GM23338 (cell line): ENCODE results near the gene CXorf65. TPM values are rescaled to one million over a fixed set of nuclear protein-coding genes. Genes with fewer than 3 reads are reported as not detected.
A peak's percentile ranks its signal among the peaks of the same experiment; 100 is the strongest.

Experiments used
- ATAC-seq: fragments of 200-7000 bp; cut with Tn5 transposase; 3 replicates; pipeline ENCODE4 v1.9.1; 2020
- DNase-seq: peaks from one replicate; pipeline ENCODE4 v3.0.0-alpha.2; 2015; ENCODE audit warnings: low spot score
- H2AFZ ChIP-seq: fragments of 200-600 bp; sonication (generic); 2 replicates; pipeline ENCODE4 v1.8.0; 2016; ENCODE audit warnings: antibody characterized with exemption, mild to moderate bottlenecking, moderate library complexity
- H3F3A ChIP-seq: fragments of 200-600 bp; sonication (generic); replicated peaks from 2 replicates; pipeline ENCODE4 v1.8.0; 2017; ENCODE audit warnings: antibody characterized with exemption, mixed run types, low read depth
- H3K27ac ChIP-seq: fragments of 200-600 bp; sonication (generic); 2 replicates; pipeline ENCODE4 v1.6.1; 2016; ENCODE audit warnings: low read depth
- H3K27me3 ChIP-seq: fragments of 200-600 bp; sonication (generic); 2 replicates; pipeline ENCODE4 v1.8.0; 2016; ENCODE audit warnings: mild to moderate bottlenecking, mixed run types, moderate library complexity; ENCODE audit not compliant: insufficient read depth
- H3K36me3 ChIP-seq: fragments of 200-600 bp; sonication (generic); 2 replicates; pipeline ENCODE4 v1.8.0; 2016; ENCODE audit warnings: mild to moderate bottlenecking; ENCODE audit not compliant: insufficient read depth
- H3K4me1 ChIP-seq: fragments of 200-600 bp; sonication (generic); 2 replicates; pipeline ENCODE4 v1.8.0; 2016; ENCODE audit warnings: mild to moderate bottlenecking, moderate library complexity; ENCODE audit not compliant: insufficient read depth
- H3K4me2 ChIP-seq: fragments of 200-600 bp; sonication (generic); 2 replicates; pipeline ENCODE4 v1.7.1; 2017; ENCODE audit warnings: mixed run types
- H3K4me3 ChIP-seq: fragments of 200-600 bp; sonication (generic); 2 replicates; pipeline ENCODE4 v1.6.1; 2016; ENCODE audit warnings: mixed run types
- H3K79me2 ChIP-seq: fragments of 200-600 bp; sonication (generic); replicated peaks from 2 replicates; pipeline ENCODE4 v1.8.0; 2017; ENCODE audit warnings: mild to moderate bottlenecking; ENCODE audit not compliant: insufficient read depth
- H3K9me2 ChIP-seq: fragments of 200-600 bp; sonication (generic); 2 replicates; pipeline ENCODE4 v1.8.0; 2017; ENCODE audit not compliant: insufficient read depth
- H4K20me1 ChIP-seq: fragments of 200-600 bp; sonication (generic); replicated peaks from 2 replicates; pipeline ENCODE4 v1.8.0; 2017; ENCODE audit warnings: mild to moderate bottlenecking; ENCODE audit not compliant: insufficient read depth
- H3K27ac Mint-ChIP-seq: 2 replicates; pipeline ENCODE4 v1.8.0; 2020; ENCODE audit warnings: inconsistent platforms, mild to moderate bottlenecking, moderate library complexity, mixed read lengths
- H3K27me3 Mint-ChIP-seq: 3 replicates; pipeline ENCODE4 v1.8.0; 2022; ENCODE audit warnings: low read depth, mild to moderate bottlenecking, moderate library complexity, mixed read lengths, inconsistent platforms; ENCODE audit not compliant: insufficient read depth, poor library complexity
- H3K36me3 Mint-ChIP-seq: 3 replicates; pipeline ENCODE4 v1.8.0; 2021; ENCODE audit warnings: low read depth, mild to moderate bottlenecking, inconsistent platforms, moderate library complexity, mixed read lengths
- H3K4me1 Mint-ChIP-seq: 3 replicates; pipeline ENCODE4 v1.8.0; 2020; ENCODE audit warnings: mild to moderate bottlenecking, inconsistent platforms, mixed read lengths
- H3K4me3 Mint-ChIP-seq: 3 replicates; pipeline ENCODE4 v1.8.0; 2021; ENCODE audit warnings: moderate library complexity, mild to moderate bottlenecking, inconsistent platforms, mixed read lengths
- H3K9me3 Mint-ChIP-seq: 3 replicates; pipeline ENCODE4 v1.8.0; 2020; ENCODE audit warnings: moderate library complexity, mild to moderate bottlenecking, inconsistent platforms, mixed read lengths
- CREB1 ChIP-seq: fragments of 250-450 bp; sonication (Bioruptor Pico); IDR thresholded peaks from 2 replicates; pipeline ENCODE4 v1.5.0; 2020; ENCODE audit warnings: low read depth, mild to moderate bottlenecking, moderate library complexity
- EZH2 ChIP-seq: fragments of 200-600 bp; sonication (generic); IDR thresholded peaks from one replicate; pipeline ENCODE4 v1.8.0; 2017; ENCODE audit warnings: antibody characterized with exemption, mild to moderate bottlenecking, low read depth; ENCODE audit not compliant: unreplicated experiment
- EZH2phosphoT487 ChIP-seq: fragments of 200-600 bp; sonication (generic); IDR thresholded peaks from one replicate; pipeline ENCODE4 v1.8.1; 2018; ENCODE audit warnings: antibody characterized with exemption; ENCODE audit not compliant: unreplicated experiment
- JUNB ChIP-seq: IDR thresholded peaks from one replicate; pipeline ENCODE4 v1.6.1; 2016; ENCODE audit warnings: antibody characterized with exemption; ENCODE audit not compliant: unreplicated experiment
- NANOG ChIP-seq: IDR thresholded peaks from 2 replicates; pipeline ENCODE4 v1.6.1; 2016; ENCODE audit warnings: antibody characterized with exemption, borderline replicate concordance
- ZNF114 ChIP-seq: fragments of 250-450 bp; sonication (Bioruptor Pico); IDR thresholded peaks from 2 replicates; pipeline ENCODE4 v1.5.0; 2020; ENCODE audit warnings: mild to moderate bottlenecking, moderate library complexity
- ZNF331 ChIP-seq: fragments of 250-450 bp; sonication (Bioruptor Pico); IDR thresholded peaks from 2 replicates; pipeline ENCODE4 v1.5.0; 2020; ENCODE audit warnings: low read depth, mild to moderate bottlenecking, moderate library complexity
- polyA plus RNA-seq: library from polyadenylated mRNA; unstranded; fragments of >200 nt; fragmentation: Nextera tagmentation; extraction: Ambion mirVana; gene quantifications from 2 replicates; pipeline ENCODE4 v1.2.1, GENCODE V29; 2016
- total RNA-seq: library from RNA; depleted of rRNA; stranded (reverse); fragments of >200 nt; shearing (Covaris generic); gene quantifications from 2 replicates; pipeline ENCODE4 v1.2.3, GENCODE V29; 2014
- TF ChIP-seq, protein P1 (sequence below): IDR thresholded peaks from one replicate; pipeline ENCODE4 v1.6.1; 2018; ENCODE audit warnings: antibody characterized with exemption; ENCODE audit not compliant: unreplicated experiment
- TF ChIP-seq, protein P2 (sequence below), 2 experiments: fragments of 200-600 bp in 1 of 2; sonication (generic) in 1 of 2; conservative IDR thresholded peaks; 2 replicates each; pipeline versions ENCODE4 v1.5.1 to v1.6.1; 2016 to 2017; ENCODE audit warnings: antibody characterized with exemption in 2 of 2, low read depth in 2 of 2, mild to moderate bottlenecking in 2 of 2, moderate library complexity in 1 of 2
- TF ChIP-seq, protein P3 (sequence below): IDR thresholded peaks from 2 replicates; pipeline ENCODE4 v1.6.1; 2016; ENCODE audit warnings: antibody characterized with exemption
- TF ChIP-seq, protein P4 (sequence below): fragments of 250-450 bp; sonication (Bioruptor Pico); IDR thresholded peaks from 2 replicates; pipeline ENCODE4 v1.5.0; 2020; ENCODE audit warnings: mild to moderate bottlenecking, moderate library complexity

Gene CXorf65
- total and polyA plus RNA-seq, 2 experiments from 2014 or later, result 0.79 TPM; not detected in 1

DNA sequence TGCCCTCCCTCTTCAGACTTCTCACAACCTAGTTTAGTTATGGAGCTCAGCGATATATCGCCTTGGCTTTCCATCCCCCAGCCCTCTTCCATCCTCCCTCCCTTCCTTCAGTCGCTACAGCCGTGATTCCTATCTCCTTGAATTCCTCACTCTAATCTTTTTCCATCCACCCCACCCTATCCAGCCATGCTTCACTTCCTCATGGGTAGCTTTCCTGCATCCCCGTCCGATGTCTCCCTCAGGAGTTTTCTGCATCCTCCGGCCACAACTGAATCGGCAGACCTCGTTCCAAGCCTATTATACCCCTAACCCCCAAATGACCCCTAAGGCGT lies 38.9 kb downstream of the CXorf65 start:
- Histone ChIP-seq H2AFZ (no peak overlapping the region), H3K27me3 (no peaks in the 10 kb centered on the region), H3K4me2 (peak overlapping the region; percentile 83), H3F3A (no peaks in the 10 kb centered on the region), H3K4me3 (peak overlapping the region; percentile 76), H3K4me1 (peaks cover 5% of the 10 kb centered on the region; the same call in 1 of the 2 replicates), H3K27ac (peak overlapping the region; percentile 84), H3K9me2 (no peaks in the 10 kb centered on the region), H3K36me3 (no peaks in the 10 kb centered on the region), H3K79me2 (peaks cover 39% of the 10 kb centered on the region), H4K20me1 (no peaks in the 10 kb centered on the region)
- ATAC-seq (peak; percentile 18; the same call in 2 of the 3 replicates), DNase-seq (no peak)
- TF ChIP-seq EZH2phosphoT487, result no peak
- TF ChIP-seq, protein P1, sequence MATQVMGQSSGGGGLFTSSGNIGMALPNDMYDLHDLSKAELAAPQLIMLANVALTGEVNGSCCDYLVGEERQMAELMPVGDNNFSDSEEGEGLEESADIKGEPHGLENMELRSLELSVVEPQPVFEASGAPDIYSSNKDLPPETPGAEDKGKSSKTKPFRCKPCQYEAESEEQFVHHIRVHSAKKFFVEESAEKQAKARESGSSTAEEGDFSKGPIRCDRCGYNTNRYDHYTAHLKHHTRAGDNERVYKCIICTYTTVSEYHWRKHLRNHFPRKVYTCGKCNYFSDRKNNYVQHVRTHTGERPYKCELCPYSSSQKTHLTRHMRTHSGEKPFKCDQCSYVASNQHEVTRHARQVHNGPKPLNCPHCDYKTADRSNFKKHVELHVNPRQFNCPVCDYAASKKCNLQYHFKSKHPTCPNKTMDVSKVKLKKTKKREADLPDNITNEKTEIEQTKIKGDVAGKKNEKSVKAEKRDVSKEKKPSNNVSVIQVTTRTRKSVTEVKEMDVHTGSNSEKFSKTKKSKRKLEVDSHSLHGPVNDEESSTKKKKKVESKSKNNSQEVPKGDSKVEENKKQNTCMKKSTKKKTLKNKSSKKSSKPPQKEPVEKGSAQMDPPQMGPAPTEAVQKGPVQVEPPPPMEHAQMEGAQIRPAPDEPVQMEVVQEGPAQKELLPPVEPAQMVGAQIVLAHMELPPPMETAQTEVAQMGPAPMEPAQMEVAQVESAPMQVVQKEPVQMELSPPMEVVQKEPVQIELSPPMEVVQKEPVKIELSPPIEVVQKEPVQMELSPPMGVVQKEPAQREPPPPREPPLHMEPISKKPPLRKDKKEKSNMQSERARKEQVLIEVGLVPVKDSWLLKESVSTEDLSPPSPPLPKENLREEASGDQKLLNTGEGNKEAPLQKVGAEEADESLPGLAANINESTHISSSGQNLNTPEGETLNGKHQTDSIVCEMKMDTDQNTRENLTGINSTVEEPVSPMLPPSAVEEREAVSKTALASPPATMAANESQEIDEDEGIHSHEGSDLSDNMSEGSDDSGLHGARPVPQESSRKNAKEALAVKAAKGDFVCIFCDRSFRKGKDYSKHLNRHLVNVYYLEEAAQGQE, result no peak
- no peak for TF ChIP-seq CREB1 (CRISPR knock-in tag)
- no peak for TF ChIP-seq JUNB
- TF ChIP-seq, protein P2, sequence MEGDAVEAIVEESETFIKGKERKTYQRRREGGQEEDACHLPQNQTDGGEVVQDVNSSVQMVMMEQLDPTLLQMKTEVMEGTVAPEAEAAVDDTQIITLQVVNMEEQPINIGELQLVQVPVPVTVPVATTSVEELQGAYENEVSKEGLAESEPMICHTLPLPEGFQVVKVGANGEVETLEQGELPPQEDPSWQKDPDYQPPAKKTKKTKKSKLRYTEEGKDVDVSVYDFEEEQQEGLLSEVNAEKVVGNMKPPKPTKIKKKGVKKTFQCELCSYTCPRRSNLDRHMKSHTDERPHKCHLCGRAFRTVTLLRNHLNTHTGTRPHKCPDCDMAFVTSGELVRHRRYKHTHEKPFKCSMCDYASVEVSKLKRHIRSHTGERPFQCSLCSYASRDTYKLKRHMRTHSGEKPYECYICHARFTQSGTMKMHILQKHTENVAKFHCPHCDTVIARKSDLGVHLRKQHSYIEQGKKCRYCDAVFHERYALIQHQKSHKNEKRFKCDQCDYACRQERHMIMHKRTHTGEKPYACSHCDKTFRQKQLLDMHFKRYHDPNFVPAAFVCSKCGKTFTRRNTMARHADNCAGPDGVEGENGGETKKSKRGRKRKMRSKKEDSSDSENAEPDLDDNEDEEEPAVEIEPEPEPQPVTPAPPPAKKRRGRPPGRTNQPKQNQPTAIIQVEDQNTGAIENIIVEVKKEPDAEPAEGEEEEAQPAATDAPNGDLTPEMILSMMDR (conservative IDR thresholded peaks at IDR 0.05; ENCODE audit: low read depth in 2 of 2), result no peak
- no peak for TF ChIP-seq NANOG
- TF ChIP-seq ZNF331 (CRISPR knock-in tag), result no peak
- TF ChIP-seq ZNF114 (CRISPR knock-in tag), result no peak
- TF ChIP-seq, protein P3, sequence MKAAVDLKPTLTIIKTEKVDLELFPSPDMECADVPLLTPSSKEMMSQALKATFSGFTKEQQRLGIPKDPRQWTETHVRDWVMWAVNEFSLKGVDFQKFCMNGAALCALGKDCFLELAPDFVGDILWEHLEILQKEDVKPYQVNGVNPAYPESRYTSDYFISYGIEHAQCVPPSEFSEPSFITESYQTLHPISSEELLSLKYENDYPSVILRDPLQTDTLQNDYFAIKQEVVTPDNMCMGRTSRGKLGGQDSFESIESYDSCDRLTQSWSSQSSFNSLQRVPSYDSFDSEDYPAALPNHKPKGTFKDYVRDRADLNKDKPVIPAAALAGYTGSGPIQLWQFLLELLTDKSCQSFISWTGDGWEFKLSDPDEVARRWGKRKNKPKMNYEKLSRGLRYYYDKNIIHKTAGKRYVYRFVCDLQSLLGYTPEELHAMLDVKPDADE, result no peak
- no peak for TF ChIP-seq EZH2
- TF ChIP-seq, protein P4, sequence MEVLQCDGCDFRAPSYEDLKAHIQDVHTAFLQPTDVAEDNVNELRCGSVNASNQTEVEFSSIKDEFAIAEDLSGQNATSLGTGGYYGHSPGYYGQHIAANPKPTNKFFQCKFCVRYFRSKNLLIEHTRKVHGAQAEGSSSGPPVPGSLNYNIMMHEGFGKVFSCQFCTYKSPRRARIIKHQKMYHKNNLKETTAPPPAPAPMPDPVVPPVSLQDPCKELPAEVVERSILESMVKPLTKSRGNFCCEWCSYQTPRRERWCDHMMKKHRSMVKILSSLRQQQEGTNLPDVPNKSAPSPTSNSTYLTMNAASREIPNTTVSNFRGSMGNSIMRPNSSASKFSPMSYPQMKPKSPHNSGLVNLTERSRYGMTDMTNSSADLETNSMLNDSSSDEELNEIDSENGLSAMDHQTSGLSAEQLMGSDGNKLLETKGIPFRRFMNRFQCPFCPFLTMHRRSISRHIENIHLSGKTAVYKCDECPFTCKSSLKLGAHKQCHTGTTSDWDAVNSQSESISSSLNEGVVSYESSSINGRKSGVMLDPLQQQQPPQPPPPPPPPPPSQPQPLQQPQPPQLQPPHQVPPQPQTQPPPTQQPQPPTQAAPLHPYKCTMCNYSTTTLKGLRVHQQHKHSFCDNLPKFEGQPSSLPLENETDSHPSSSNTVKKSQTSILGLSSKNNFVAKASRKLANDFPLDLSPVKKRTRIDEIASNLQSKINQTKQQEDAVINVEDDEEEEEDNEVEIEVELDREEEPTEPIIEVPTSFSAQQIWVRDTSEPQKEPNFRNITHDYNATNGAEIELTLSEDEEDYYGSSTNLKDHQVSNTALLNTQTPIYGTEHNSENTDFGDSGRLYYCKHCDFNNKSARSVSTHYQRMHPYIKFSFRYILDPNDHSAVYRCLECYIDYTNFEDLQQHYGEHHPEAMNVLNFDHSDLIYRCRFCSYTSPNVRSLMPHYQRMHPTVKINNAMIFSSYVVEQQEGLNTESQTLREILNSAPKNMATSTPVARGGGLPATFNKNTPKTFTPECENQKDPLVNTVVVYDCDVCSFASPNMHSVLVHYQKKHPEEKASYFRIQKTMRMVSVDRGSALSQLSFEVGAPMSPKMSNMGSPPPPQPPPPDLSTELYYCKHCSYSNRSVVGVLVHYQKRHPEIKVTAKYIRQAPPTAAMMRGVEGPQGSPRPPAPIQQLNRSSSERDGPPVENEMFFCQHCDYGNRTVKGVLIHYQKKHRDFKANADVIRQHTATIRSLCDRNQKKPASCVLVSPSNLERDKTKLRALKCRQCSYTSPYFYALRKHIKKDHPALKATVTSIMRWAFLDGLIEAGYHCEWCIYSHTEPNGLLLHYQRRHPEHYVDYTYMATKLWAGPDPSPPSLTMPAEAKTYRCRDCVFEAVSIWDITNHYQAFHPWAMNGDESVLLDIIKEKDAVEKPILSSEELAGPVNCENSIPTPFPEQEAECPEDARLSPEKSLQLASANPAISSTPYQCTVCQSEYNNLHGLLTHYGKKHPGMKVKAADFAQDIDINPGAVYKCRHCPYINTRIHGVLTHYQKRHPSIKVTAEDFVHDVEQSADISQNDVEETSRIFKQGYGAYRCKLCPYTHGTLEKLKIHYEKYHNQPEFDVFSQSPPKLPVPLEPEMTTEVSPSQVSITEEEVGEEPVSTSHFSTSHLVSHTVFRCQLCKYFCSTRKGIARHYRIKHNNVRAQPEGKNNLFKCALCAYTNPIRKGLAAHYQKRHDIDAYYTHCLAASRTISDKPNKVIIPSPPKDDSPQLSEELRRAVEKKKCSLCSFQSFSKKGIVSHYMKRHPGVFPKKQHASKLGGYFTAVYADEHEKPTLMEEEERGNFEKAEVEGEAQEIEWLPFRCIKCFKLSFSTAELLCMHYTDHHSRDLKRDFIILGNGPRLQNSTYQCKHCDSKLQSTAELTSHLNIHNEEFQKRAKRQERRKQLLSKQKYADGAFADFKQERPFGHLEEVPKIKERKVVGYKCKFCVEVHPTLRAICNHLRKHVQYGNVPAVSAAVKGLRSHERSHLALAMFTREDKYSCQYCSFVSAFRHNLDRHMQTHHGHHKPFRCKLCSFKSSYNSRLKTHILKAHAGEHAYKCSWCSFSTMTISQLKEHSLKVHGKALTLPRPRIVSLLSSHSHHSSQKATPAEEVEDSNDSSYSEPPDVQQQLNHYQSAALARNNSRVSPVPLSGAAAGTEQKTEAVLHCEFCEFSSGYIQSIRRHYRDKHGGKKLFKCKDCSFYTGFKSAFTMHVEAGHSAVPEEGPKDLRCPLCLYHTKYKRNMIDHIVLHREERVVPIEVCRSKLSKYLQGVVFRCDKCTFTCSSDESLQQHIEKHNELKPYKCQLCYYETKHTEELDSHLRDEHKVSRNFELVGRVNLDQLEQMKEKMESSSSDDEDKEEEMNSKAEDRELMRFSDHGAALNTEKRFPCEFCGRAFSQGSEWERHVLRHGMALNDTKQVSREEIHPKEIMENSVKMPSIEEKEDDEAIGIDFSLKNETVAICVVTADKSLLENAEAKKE (CRISPR knock-in tag), result no peak
- H3K36me3 Mint-ChIP-seq, result peaks cover 10% of the 10 kb centered on the region; the same call in 2 of the 3 replicates
- peaks cover 6% of the 10 kb centered on the region for H3K27me3 Mint-ChIP-seq
- peak overlapping the region; percentile 80 for H3K27ac Mint-ChIP-seq
- peaks cover 5% of the 10 kb centered on the region; the same call in 2 of the 3 replicates for H3K4me1 Mint-ChIP-seq
- H3K4me3 Mint-ChIP-seq, result peak overlapping the region; percentile 97
- no peaks in the 10 kb centered on the region for H3K9me3 Mint-ChIP-seq
